Mammary epithelial cell (primary cell): ENCODE data around the gene NUAK2.

Experiments
- EZH2 ChIP-seq: IDR thresholded peaks from 2 replicates; pipeline ENCODE4 v1.6.1; 2012; ENCODE audit warnings: low read length, inconsistent platforms, borderline replicate concordance
- TF ChIP-seq, protein P1 (sequence below), 2 donors: IDR thresholded peaks in 1 of 2; conservative IDR thresholded peaks in 1 of 2; 2 replicates each; pipeline ENCODE4 v1.5.1; 2011 to 2012; ENCODE audit warnings: inconsistent platforms in 2 of 2, low read length in 2 of 2, mild to moderate bottlenecking in 2 of 2, control low read depth in 1 of 2, low read depth in 1 of 2; ENCODE audit not compliant: insufficient read depth in 1 of 2; ENCODE audit errors: extremely low read depth in 1 of 2

- TF ChIP-seq, protein P1, sequence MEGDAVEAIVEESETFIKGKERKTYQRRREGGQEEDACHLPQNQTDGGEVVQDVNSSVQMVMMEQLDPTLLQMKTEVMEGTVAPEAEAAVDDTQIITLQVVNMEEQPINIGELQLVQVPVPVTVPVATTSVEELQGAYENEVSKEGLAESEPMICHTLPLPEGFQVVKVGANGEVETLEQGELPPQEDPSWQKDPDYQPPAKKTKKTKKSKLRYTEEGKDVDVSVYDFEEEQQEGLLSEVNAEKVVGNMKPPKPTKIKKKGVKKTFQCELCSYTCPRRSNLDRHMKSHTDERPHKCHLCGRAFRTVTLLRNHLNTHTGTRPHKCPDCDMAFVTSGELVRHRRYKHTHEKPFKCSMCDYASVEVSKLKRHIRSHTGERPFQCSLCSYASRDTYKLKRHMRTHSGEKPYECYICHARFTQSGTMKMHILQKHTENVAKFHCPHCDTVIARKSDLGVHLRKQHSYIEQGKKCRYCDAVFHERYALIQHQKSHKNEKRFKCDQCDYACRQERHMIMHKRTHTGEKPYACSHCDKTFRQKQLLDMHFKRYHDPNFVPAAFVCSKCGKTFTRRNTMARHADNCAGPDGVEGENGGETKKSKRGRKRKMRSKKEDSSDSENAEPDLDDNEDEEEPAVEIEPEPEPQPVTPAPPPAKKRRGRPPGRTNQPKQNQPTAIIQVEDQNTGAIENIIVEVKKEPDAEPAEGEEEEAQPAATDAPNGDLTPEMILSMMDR (conservative IDR thresholded peaks at IDR 0.05 in 1 of 2, IDR thresholded peaks at IDR 0.05 in 1 of 2; ENCODE audit: extremely low read depth in 1 of 2, insufficient read depth in 1 of 2, low read depth in 1 of 2, low read length in 2 of 2): no peak
- TF ChIP-seq EZH2: no peak
These were observed 5.4 kb downstream of the NUAK2 start for GRCh38 chr1:205316161-205316566.
